SH-SY5Y (cell line): Measurements from ENCODE around the gene HOXD11.

Source experiments
- GATA2 ChIP-seq: IDR thresholded peaks from 2 replicates; pipeline ENCODE4 v1.6.1; 2011; ENCODE audit warnings: mild to moderate bottlenecking, low read depth, low read length
- GATA3 ChIP-seq: IDR thresholded peaks from 2 replicates; pipeline ENCODE4 v1.6.1; 2011; ENCODE audit warnings: low read depth, mild to moderate bottlenecking, low read length, moderate library complexity

- no peak for TF ChIP-seq GATA3
- TF ChIP-seq GATA2, result no peak
These were observed 25.7 kb upstream of the HOXD11 start for GRCh38 chr2:176081376-176081836.
